ENCODE measurements around the gene EXOC4. TPM values are rescaled to one million over a fixed set of nuclear protein-coding genes. Genes with fewer than 3 reads are reported as not detected.

The EXOC4 gene
- total and polyA plus RNA-seq, 2 donors (not counting 3 experiments of a cell fraction or from before 2014, with no cell fraction given): 20.3 to 73.1 TPM

- no TSS peak for BruUV-seq (replicated peaks)
- FAIRE-seq (no peak), DNase-seq (ENCODE audit: low read depth, low spot score) (no peak)
- Histone ChIP-seq H3K27me3 (ENCODE audit: control insufficient read depth in 2 of 2, insufficient read depth in 2 of 2, low read length in 2 of 2) (no peaks in the 10 kb centered on the region), H3K9me3 (replicated peaks; ENCODE audit: control insufficient read depth, insufficient read depth, low read length) (no peaks in the 10 kb centered on the region), H3K4me1 (ENCODE audit: control insufficient read depth, extremely low read depth, insufficient read depth, low read length) (no peaks in the 10 kb centered on the region), H2AFZ (ENCODE audit: low read depth, low read length) (no peak overlapping the region), H3K9me1 (replicated peaks; ENCODE audit: control insufficient read depth, extremely low read depth, insufficient read depth, low read length) (no peaks in the 10 kb centered on the region), H3K79me2 (ENCODE audit: control insufficient read depth, insufficient read depth, low read length) (no peaks in the 10 kb centered on the region), H3K4me3 (replicated peaks in 1 of 3; ENCODE audit: insufficient read depth in 1 of 3, low read depth in 1 of 3, low read length in 3 of 3) (no peak overlapping the region), H3K36me3 (ENCODE audit: control insufficient read depth in 2 of 2, extremely low read depth in 1 of 2, insufficient read depth in 2 of 2, low read length in 2 of 2) (no peaks in the 10 kb centered on the region), H3K9ac (replicated peaks; ENCODE audit: extremely low read depth, insufficient read depth, low read length) (no peak overlapping the region), H3K27ac (ENCODE audit: insufficient read depth, low read depth, low read length) (no peak overlapping the region), H3K4me2 (ENCODE audit: insufficient read depth, low read length) (no peak overlapping the region), H4K20me1 (replicated peaks; ENCODE audit: control insufficient read depth, extremely low read depth, insufficient read depth, low read length) (no peaks in the 10 kb centered on the region)
- TF ChIP-seq JUN (IDR thresholded peaks at IDR 0.05; ENCODE audit: borderline replicate concordance, insufficient read depth, insufficient read length, low read depth): no peak
- TF ChIP-seq GATA2 (IDR thresholded peaks at IDR 0.05; ENCODE audit: insufficient read depth, insufficient read length, low read depth, low read length): no peak
- TF ChIP-seq POLR2AphosphoS5 (IDR thresholded peaks at IDR 0.05; ENCODE audit: insufficient read depth, low read depth, low read length): no peak
- no peak for TF ChIP-seq EZH2 (IDR thresholded peaks at IDR 0.05; ENCODE audit: borderline replicate concordance, low read depth, low read length, severe bottlenecking)
- no peak for TF ChIP-seq CTCF (IDR thresholded peaks at IDR 0.05; ENCODE audit: extremely low read depth in 1 of 2, insufficient read depth in 1 of 2, low read depth in 1 of 2, low read length in 2 of 2)
- no peak for TF ChIP-seq MAX (IDR thresholded peaks at IDR 0.05; ENCODE audit: insufficient read depth, insufficient read length)
- no peak for TF ChIP-seq MYC (IDR thresholded peaks at IDR 0.05; ENCODE audit: low read depth, low read length)
- no peak for TF ChIP-seq POLR2A (IDR thresholded peaks at IDR 0.05; ENCODE audit: low read depth, low read length)
- no peak for TF ChIP-seq FOS (IDR thresholded peaks at IDR 0.05; ENCODE audit: borderline replicate concordance, insufficient read depth, low read length)
- dilution Hi-C loops (cut with MboI; ENCODE audit: extremely low pct_ligation_motif_present, low sequenced_read_pairs): no loop called here
- ChIA-PET POLR2A (no interaction called here), CTCF (interaction anchor here (0.7 kb wide), 1 partner anchor 10 kb away, joined by 3 read pairs; no protein-coding TSS in a partner anchor)
- intact Hi-C loops (cut with micrococcal nuclease): no loop called here
Observed at GRCh38 chr7:133429371-133429770, 176.5 kb downstream of the EXOC4 start.
